A549 (cell line): ENCODE measurements around the gene AMBN. TPM values are rescaled to one million over a fixed set of nuclear protein-coding genes. Genes with fewer than 3 reads are reported as not detected.
"Not testable (repeated sequence)": the region's sequence is repeated elsewhere in the genome, so short reads cannot be mapped to it uniquely, and the experiment has no call there.

Experiments
- ATAC-seq, 2 experiments: fragments of 200-7000 bp in 1 of 2; fragments of >200 bp in 1 of 2; cut with Nextera tagmentation in 1 of 2; cut with Tn5 transposase in 1 of 2; 3 replicates each; pipeline versions ENCODE4 v1.8.0 to v1.9.1; 2018 to 2020; ENCODE audit warnings: mild to moderate bottlenecking in 1 of 2, moderate library complexity in 1 of 2
- CTCF ChIA-PET: fragments of 300-600 bp; sonication (Branson Sonifier 250); formaldehyde crosslinking; extraction: SDS; loops from one replicate; lab custom pipeline; 2021; ENCODE audit warnings: antibody characterized with exemption, inconsistent platforms; lab: Yijun Ruan, JAX
- POLR2A ChIA-PET: fragments of 350-600 bp; formaldehyde crosslinking; extraction: SDS; loops from one replicate; lab custom pipeline; 2021; ENCODE audit warnings: antibody characterized with exemption, inconsistent platforms; lab: Yijun Ruan, JAX
- DNase-seq, 2 experiments: peaks; one replicate each; pipeline versions ENCODE4 v3.0.0 to v3.0.0-alpha.2; 2011 to 2016; ENCODE audit warnings: low read depth in 1 of 2, low spot score in 1 of 2
- FAIRE-seq: peaks from 2 replicates; lab custom pipeline; 2011; peaks lifted over from hg19 to GRCh38; lab: Jason Lieb, UNC
- H3K27ac ChIP-seq, 2 experiments: fragments of >200 bp; sonication (Bioruptor Twin); formaldehyde crosslinking; 3 replicates each; pipeline ENCODE4 v1.5.1; 2016 to 2017
- H3K4me1 ChIP-seq: fragments of >200 bp; sonication (Bioruptor Twin); formaldehyde crosslinking; 3 replicates; pipeline ENCODE4 v1.6.1; 2016
- H3K4me2 ChIP-seq: fragments of >200 bp; sonication (Bioruptor Twin); formaldehyde crosslinking; 3 replicates; pipeline ENCODE4 v1.6.1; 2016
- H3K4me3 ChIP-seq: fragments of >200 bp; sonication (Bioruptor Twin); formaldehyde crosslinking; 3 replicates; pipeline ENCODE4 v1.5.1; 2016
- H3K9me3 ChIP-seq: fragments of >200 bp; sonication (Bioruptor Twin); formaldehyde crosslinking; 3 replicates; pipeline ENCODE4 v1.6.1; 2016
- CHD2 ChIP-seq: fragments of 150-350 bp; IDR thresholded peaks from 2 replicates; pipeline ENCODE4 v1.6.1; 2014; ENCODE audit warnings: low read length; ENCODE audit not compliant: partially characterized antibody
- EHF ChIP-seq: fragments of 250-450 bp; sonication (Bioruptor Pico); IDR thresholded peaks from 2 replicates; pipeline ENCODE4 v1.5.0; 2020; ENCODE audit warnings: mild to moderate bottlenecking
- FOXS1 ChIP-seq: fragments of 250-450 bp; sonication (Bioruptor Pico); IDR thresholded peaks from 2 replicates; pipeline ENCODE4 v1.5.0; 2020; ENCODE audit warnings: mild to moderate bottlenecking, moderate library complexity
- HDAC2 ChIP-seq: fragments of 200-600 bp; sonication (generic); IDR thresholded peaks from 2 replicates; pipeline ENCODE4 v1.6.1; 2016
- HEYL ChIP-seq: fragments of 250-450 bp; sonication (Bioruptor Pico); IDR thresholded peaks from 2 replicates; pipeline ENCODE4 v1.8.0; 2021; ENCODE audit warnings: mild to moderate bottlenecking, moderate library complexity
- POLR2AphosphoS2 ChIP-seq: conservative IDR thresholded peaks from 2 replicates; pipeline ENCODE4 v1.6.1; 2012; ENCODE audit warnings: low read length, improper control_type of control experiment, inconsistent platforms
- RAD21 ChIP-seq, 2 experiments: fragments of >200 bp in 1 of 2; sonication (Bioruptor Twin) in 1 of 2; formaldehyde crosslinking in 1 of 2; IDR thresholded peaks in 1 of 2; conservative IDR thresholded peaks in 1 of 2; 2 replicates in 1 of 2; 3 replicates in 1 of 2; pipeline ENCODE4 v1.6.1; 2012 to 2018; ENCODE audit warnings: inconsistent platforms in 1 of 2
- RNF2 ChIP-seq: fragments of 200-600 bp; sonication (generic); IDR thresholded peaks from 2 replicates; pipeline ENCODE4 v1.6.1; 2016; ENCODE audit warnings: low read depth, mild to moderate bottlenecking, antibody characterized with exemption, moderate library complexity, borderline replicate concordance
- SMC3 ChIP-seq: fragments of >200 bp; sonication (Bioruptor Twin); formaldehyde crosslinking; IDR thresholded peaks from 3 replicates; pipeline ENCODE4 v1.6.1; 2018; ENCODE audit warnings: inconsistent platforms
- TFCP2L1 ChIP-seq: fragments of 250-450 bp; sonication (Bioruptor Pico); IDR thresholded peaks from 2 replicates; pipeline ENCODE4 v1.5.0; 2021; ENCODE audit warnings: mild to moderate bottlenecking
- TP53 ChIP-seq: fragments of 250-450 bp; sonication (Bioruptor Pico); IDR thresholded peaks from 2 replicates; pipeline ENCODE4 v1.5.0; 2021; ENCODE audit warnings: mild to moderate bottlenecking, moderate library complexity
- ZC3H11A ChIP-seq: fragments of 450-650 bp; IDR thresholded peaks from 2 replicates; pipeline ENCODE4 v1.6.1; 2014; ENCODE audit warnings: antibody characterized with exemption, mild to moderate bottlenecking
- ZNF302 ChIP-seq: fragments of 250-450 bp; sonication (Bioruptor Pico); IDR thresholded peaks from 2 replicates; pipeline ENCODE4 v1.9.0; 2021; ENCODE audit warnings: inconsistent platforms, mild to moderate bottlenecking, moderate library complexity
- ZSCAN20 ChIP-seq: fragments of 250-450 bp; sonication (Bioruptor Pico); IDR thresholded peaks from 2 replicates; pipeline ENCODE4 v1.8.0; 2022; ENCODE audit warnings: mild to moderate bottlenecking, moderate library complexity
- WGBS: methylation state at CpG from one replicate; pipeline ENCODE4 v1.1.6; 2017; ENCODE audit errors: missing lambda C conversion rate; 5-methylcytosine and 5-hydroxymethylcytosine counted together
- polyA plus RNA-seq, 4 experiments: library from polyadenylated mRNA; depleted of rRNA in 3 of 4; stranded (reverse); fragments of >200 nt; fragmentation: RNase III in 1 of 4; extraction: RNeasy Plus Mini Kit Qiagen cat#74134 plus additional on column Dnase treatment in 1 of 4; gene quantifications; 2 replicates in 3 of 4; 3 replicates in 1 of 4; pipeline ENCODE4 v1.2.3, GENCODE V29; 2011 to 2017
- TF ChIP-seq, protein P1 (sequence below): fragments of >200 bp; sonication (Bioruptor Twin); formaldehyde crosslinking; IDR thresholded peaks from 3 replicates; pipeline ENCODE4 v1.5.1; 2016
- TF ChIP-seq, protein P2 (sequence below): IDR thresholded peaks from 2 replicates; pipeline ENCODE4 v1.6.1; 2012; ENCODE audit warnings: low read depth, borderline replicate concordance
- TF ChIP-seq, protein P3 (sequence below): fragments of >200 bp; sonication (Bioruptor Twin); formaldehyde crosslinking; IDR thresholded peaks from 2 replicates; pipeline ENCODE4 v1.6.1; 2016
- TF ChIP-seq, protein P4 (sequence below): fragments of >200 bp; sonication (Bioruptor Twin); formaldehyde crosslinking; IDR thresholded peaks from 3 replicates; pipeline ENCODE4 v1.6.1; 2016

AMBN gene
- polyA plus RNA-seq, 2 of the 4 experiments (the other 2 are of a cell fraction), result not detected

DNA sequence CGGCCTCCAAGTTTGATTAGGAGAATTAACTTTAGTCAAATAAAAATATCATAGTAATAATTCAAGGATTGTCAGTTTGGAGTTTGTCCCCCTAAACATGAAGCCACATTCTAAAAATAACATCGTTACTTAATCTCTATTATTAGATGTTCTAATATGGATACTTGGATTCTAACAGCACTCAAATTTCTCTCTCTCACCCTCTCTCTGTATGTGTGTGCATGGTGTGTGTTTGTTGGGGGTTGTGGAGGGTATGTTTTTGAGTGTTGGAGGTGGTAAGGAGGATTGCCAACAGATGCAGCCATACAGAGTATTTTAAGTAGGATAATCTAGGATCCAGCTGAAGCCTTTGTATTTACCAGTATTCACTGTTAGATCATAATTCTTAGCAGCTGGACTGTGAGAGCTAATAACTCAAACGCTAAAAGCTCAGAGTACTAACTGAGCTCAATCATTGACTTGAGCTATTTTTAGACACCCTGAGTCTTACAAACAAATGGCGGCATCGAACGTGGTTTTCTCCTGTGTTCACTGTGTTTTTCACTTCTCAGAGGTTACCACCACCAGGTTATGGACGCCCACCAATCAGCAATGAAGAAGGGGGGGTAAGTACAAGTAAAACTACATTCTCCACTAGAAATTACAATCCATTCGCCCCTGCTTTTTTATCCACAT is 45.3 kb downstream of the AMBN start:
- Histone ChIP-seq H3K4me1 (peaks cover 5% of the 10 kb centered on the region; the same call in 2 of the 3 replicates), H3K27ac (no peak overlapping the region), H3K4me2 (peak overlapping the region; percentile 39; the same call in 2 of the 3 replicates), H3K9me3 (no peaks in the 10 kb centered on the region), H3K4me3 (no peak overlapping the region)
- 47% methylated on average over 8 of the region's 8 CpGs for WGBS
- no peak for ATAC-seq
- ChIA-PET CTCF (no interaction called here), POLR2A (no interaction called here)
- no peak for FAIRE-seq
- no peak for DNase-seq
- no peak for TF ChIP-seq CHD2
- TF ChIP-seq RNF2, result no peak
- TF ChIP-seq, protein P1, sequence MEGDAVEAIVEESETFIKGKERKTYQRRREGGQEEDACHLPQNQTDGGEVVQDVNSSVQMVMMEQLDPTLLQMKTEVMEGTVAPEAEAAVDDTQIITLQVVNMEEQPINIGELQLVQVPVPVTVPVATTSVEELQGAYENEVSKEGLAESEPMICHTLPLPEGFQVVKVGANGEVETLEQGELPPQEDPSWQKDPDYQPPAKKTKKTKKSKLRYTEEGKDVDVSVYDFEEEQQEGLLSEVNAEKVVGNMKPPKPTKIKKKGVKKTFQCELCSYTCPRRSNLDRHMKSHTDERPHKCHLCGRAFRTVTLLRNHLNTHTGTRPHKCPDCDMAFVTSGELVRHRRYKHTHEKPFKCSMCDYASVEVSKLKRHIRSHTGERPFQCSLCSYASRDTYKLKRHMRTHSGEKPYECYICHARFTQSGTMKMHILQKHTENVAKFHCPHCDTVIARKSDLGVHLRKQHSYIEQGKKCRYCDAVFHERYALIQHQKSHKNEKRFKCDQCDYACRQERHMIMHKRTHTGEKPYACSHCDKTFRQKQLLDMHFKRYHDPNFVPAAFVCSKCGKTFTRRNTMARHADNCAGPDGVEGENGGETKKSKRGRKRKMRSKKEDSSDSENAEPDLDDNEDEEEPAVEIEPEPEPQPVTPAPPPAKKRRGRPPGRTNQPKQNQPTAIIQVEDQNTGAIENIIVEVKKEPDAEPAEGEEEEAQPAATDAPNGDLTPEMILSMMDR, result no peak

DNA sequence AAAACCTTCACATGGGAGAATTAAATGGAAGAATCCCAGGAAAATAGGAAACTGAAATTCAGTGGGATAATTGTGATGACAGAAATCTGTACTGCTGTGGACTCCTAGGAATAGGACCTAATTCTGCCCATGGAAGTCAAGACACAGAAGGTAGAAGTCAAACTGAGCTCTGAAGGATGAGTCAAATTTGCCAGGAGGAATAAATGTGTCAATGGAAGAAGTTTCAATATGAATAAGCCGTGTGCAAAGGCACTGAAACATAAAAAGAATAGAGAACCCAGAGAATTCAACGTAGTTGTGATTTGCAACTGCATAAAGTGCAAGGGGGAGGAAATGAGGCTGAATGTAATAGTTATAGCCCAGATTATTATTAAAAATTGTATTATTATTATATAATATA is 48.1 kb downstream of the AMBN start:
- Histone ChIP-seq H3K4me3 (no peak overlapping the region), H3K9me3 (no peaks in the 10 kb centered on the region), H3K27ac (no peak overlapping the region), H3K4me2 (no peak overlapping the region), H3K4me1 (peaks cover 5% of the 10 kb centered on the region; the same call in 2 of the 3 replicates)
- DNase-seq, result no peak
- ChIA-PET CTCF (no interaction called here), POLR2A (no interaction called here)
- WGBS, result 51% methylated on average over 2 of the region's 2 CpGs
- no peak for ATAC-seq
- TF ChIP-seq HEYL (CRISPR knock-in tag) (no peak), EHF (no peak), ZC3H11A (no peak), POLR2AphosphoS2 (no peak), HDAC2 (no peak), TP53 (CRISPR knock-in tag) (no peak), RAD21 (conservative IDR thresholded peaks at IDR 0.05 in 1 of 2, IDR thresholded peaks at IDR 0.05 in 1 of 2) (no peak), ZSCAN20 (CRISPR knock-in tag) (no peak), TFCP2L1 (CRISPR knock-in tag) (no peak), ZNF302 (no peak), RNF2 (no peak), SMC3 (no peak), FOXS1 (CRISPR knock-in tag) (no peak)
- TF ChIP-seq, protein P2, sequence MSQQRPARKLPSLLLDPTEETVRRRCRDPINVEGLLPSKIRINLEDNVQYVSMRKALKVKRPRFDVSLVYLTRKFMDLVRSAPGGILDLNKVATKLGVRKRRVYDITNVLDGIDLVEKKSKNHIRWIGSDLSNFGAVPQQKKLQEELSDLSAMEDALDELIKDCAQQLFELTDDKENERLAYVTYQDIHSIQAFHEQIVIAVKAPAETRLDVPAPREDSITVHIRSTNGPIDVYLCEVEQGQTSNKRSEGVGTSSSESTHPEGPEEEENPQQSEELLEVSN, result no peak
- TF ChIP-seq, protein P1, result no peak
- TF ChIP-seq, protein P3, sequence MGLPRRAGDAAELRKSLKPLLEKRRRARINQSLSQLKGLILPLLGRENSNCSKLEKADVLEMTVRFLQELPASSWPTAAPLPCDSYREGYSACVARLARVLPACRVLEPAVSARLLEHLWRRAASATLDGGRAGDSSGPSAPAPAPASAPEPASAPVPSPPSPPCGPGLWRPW, result no peak
- TF ChIP-seq, protein P4, sequence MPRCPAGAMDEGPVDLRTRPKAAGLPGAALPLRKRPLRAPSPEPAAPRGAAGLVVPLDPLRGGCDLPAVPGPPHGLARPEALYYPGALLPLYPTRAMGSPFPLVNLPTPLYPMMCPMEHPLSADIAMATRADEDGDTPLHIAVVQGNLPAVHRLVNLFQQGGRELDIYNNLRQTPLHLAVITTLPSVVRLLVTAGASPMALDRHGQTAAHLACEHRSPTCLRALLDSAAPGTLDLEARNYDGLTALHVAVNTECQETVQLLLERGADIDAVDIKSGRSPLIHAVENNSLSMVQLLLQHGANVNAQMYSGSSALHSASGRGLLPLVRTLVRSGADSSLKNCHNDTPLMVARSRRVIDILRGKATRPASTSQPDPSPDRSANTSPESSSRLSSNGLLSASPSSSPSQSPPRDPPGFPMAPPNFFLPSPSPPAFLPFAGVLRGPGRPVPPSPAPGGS, result no peak
- FAIRE-seq, result no peak

DNA sequence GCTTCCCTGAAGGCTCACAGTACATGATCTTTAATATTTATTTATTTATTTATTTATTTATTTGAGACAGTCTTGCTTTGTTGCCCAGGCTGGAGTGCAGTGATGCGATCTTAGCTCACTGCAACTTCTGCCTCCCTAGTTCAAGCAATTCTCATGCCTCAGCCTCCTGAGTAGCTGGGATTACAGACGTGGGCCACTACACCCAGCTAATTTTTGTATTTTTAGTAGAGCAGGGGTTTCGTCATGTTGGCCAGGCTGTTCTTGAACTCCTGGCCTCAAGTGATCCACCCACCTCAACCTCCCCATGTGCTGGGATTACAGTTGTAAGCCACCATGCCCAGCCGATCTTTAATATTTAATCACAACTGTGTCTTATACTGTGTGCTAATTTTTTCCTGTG is 58.7 kb downstream of the AMBN start:
- CTCF ChIA-PET, result interaction anchor here (1.0 to 2.1 kb wide), 3 partner anchors 7 to 152 kb away, joined by 4 to 10 read pairs (median 7); no protein-coding TSS in a partner anchor
- not testable (repeated sequence) for DNase-seq, FAIRE-seq

More for the DNA sequence above, 58.7 kb downstream of the AMBN start:
- ATAC-seq, H3K9me3 ChIP-seq, H3K4me2 ChIP-seq, POLR2A ChIA-PET, H3K4me3 ChIP-seq, H3K27ac ChIP-seq: not testable (repeated sequence)
- H3K4me1 ChIP-seq, result peaks cover 12% of the 10 kb centered on the region; the same call in 2 of the 3 replicates
- WGBS, result 67% methylated on average over 4 of the region's 4 CpGs
